Activated T-cell treated with anti-CD3 and anti-CD28 coated beads for 48 hours (primary cell): Measurements from ENCODE around the gene RUBCN.

Experiments
- DNase-seq: peaks from one replicate; pipeline ENCODE4 v3.0.0-alpha.2; 2020; ENCODE audit warnings: low read depth

Gene RUBCN

DNA sequence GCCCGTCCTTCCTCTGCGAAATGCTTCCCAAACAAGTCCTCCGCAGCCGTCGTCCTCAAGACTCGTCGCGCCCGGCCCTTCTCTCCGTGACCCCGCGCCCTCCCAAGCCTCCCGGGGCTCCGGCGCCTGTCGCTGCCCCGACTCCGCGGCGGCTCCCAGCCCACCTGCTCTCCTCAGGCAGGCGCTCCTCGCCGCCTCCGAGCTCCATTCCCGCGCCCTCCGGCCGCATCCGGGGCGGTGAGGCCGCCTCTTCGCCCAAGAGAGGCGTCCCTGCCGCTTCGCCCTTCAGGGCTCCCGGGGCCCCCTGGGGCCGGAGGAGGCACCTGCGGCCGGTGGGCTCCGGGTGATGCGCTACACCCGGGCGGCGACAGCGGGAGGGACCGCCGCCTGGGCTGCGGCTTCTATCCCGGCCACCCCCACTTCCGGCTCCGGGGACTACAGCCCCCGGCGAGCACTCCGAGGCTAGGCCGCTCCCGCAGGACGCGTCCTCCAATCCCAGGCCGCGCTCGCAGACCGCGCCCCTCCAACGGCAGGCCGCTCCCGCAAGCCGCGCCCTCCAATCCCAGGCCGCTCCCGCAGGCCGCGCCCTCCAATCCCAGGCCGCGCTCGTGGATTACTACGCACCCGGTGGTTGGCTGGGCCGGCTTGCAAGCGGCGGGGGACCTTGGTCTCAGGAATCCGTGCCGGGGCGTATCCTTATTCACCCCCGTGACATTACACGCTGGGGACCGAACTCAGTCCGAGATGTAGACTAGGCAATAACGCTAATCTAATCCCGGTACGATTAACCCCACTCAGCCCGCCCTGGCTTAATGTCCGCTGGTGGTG is at the start of gene RUBCN:
Gene RUBCN, minus strand, starts transcription at position 414 of the 828 bp plus-strand sequence. Its CDS starts 185 bp downstream, at position 229.
- DNase-seq: peak; percentile 94

- no peak for DNase-seq
Observed at GRCh38 chr3:197784019-197784585, 47.4 kb upstream of the RUBCN start.

DNA sequence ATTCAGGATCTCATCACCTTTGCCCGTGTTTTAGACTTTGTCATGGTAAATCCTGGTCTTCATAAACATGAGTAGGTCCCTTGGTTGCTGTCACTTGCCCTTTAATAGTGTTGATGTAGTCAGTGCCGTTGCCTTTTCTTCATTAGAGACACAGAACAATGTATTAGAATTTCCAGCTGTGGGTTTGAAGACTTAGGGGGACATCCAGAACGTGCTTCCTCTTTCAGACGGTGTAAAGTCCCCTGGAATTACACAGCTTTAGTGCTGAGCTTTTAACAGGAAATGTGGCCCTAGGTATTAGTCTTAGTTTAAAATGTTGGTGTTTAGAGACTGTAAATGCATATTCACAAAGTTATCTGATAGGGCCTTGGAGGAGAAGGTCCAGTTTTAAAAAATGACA is 45.5 kb upstream of the RUBCN start:
- no peak for DNase-seq

DNA sequence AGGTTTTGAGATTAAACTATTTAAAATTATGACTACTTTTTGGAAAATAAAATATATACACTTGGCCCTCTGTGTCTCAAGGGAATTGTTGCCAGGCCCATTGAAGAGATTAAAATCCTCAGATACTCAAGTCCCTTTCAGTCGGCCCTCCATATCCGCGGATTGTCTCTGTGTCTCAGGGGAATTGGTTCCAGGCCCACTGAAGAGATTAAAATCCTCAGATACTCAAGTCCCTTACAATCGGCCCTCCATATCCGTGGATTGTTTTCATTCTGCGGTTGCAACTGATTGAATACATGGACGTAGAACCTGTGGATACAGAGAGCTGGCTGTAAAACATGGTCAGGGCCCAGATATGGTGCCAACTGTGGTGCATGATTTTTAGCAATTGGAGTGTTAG is 38.6 kb upstream of the RUBCN start:
- no peak for DNase-seq

GRCh38 chr3:197761784-197762183 is 25.1 kb upstream of the RUBCN start:
- no peak for DNase-seq

DNA sequence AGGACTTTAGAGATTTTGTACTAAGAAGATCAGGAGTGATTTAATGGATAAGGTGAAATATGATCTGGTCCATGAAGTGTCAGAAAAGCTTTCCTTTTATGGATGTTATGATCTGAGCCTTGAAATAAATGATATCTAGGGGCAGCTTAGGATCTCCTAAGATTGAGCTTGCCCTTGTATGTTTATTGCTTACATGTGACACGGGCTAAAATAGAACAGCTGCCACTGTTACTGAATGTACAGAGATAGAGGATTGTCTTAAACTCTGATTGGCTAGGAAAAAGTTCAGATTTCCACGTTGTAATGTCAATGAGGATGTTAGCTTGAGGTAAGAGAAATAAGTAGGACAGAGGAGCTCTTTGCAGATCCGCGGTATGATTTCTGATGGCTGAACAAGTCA is 21.8 kb upstream of the RUBCN start:
- DNase-seq: no peak

DNA sequence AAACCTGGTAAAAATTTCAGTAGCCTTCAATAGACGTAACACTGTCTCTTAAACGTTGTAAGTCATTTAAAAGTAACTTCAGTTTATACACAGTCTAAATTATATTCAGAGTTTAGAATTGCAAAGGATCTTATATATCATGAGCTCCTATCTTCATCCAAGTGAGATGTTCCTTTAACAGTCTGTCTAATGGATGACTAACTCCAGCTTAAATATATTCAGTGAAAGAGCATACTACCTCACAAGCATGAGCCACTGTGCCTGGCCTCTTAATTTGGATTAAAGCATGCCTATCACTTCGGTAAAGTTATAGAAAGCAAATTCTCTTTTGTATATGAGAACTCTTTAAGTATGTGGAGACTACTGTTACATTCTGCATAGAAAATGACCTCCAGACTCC is 20.0 kb upstream of the RUBCN start:
- no peak for DNase-seq

- no peak for DNase-seq
Observed at GRCh38 chr3:197753263-197753662, 16.6 kb upstream of the RUBCN start.

- DNase-seq: peak; percentile 27
Observed at GRCh38 chr3:197752107-197752506, 15.4 kb upstream of the RUBCN start.

DNA sequence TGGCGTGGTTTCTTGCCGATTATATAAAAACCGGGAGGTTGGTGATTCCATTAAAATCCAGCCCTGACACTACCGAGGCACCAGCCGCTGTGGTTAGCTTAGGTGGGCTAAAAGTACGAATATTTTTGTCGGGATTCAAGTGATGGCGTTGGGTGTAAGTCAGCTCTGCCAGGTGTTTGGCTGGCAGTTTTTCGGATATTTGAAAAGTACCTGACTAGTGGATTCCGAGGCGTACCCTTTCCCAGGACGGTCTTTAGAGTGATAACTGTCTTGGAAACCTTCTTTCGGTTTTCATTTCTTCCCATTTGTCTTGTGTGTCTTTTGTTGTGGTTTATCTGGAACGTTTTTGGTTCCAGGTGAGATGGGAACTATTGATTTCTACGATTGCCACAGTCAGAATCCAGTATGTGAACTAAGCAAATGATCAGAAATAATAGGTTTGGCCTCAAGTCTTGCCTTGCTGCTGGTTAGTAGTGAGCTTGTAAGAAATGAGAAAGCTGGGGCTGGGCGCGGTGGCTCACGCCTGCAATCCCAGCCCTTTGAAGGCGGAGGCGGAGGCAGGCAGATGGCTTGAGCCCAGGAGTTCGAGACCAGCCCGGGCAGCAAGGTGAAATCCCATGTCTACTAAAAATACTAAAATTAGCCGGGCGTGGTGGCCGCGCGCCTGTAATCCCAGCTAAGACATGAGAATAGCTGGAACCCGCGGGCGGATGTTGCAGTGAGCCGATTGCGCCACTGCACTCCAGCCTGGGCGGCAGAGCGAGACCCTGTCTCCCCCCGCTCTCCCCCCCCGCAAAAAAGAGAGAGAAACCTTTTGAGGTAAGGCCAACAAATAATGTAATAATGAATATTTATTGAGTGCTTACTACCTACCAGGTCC is 14.4 kb upstream of the RUBCN start:
- DNase-seq: peak; percentile 41

GRCh38 chr3:197750396-197750831 is 13.7 kb upstream of the RUBCN start:
- DNase-seq: peak; percentile 48

GRCh38 chr3:197749601-197750395 is 13.1 kb upstream of the RUBCN start, which contains the start of gene FYTTD1:
TSS of gene FYTTD1 (plus strand) at chr3:197749883. CDS start at chr3:197749972, 89 bp downstream.
- DNase-seq: peak; percentile 86

DNA sequence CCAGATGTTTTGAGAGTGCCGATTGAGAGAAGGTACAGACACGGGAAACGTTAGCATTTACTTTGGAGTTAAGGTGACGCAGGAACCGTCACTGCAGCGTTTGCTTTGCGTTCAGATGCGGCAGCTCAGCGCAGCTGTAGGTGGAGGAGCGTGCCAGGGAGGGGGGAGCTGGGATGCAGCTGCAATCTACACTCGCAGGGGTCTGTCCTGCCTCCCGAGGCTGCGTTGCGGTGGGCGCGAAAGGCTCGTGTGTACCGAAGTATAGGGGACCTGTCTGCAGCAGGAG is 12.6 kb upstream of the RUBCN start:
- no peak for DNase-seq

GRCh38 chr3:197748597-197749314 is 12.1 kb upstream of the RUBCN start:
- DNase-seq: no peak

DNA sequence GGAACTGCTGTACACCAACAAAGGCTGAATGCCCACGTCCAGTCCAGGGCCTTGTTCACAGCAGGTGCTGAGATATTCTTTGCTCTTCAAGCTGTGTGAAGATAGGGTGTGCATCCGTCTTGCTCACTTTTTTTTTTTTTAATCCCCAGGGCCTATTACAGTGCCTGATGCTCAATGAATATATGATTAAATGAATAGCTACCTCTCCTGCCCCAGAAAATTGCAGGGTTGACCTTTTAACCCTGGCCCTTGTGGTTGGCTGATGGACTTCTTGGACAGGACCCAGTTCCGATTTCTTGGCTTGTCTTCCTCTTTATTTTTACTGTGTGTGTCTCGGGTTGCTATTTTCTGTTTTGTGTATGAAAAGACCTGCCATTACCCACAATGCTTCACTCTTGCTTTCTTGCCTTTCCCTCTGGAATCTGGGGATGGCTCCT is 10.1 kb upstream of the RUBCN start:
- no peak for DNase-seq

DNA sequence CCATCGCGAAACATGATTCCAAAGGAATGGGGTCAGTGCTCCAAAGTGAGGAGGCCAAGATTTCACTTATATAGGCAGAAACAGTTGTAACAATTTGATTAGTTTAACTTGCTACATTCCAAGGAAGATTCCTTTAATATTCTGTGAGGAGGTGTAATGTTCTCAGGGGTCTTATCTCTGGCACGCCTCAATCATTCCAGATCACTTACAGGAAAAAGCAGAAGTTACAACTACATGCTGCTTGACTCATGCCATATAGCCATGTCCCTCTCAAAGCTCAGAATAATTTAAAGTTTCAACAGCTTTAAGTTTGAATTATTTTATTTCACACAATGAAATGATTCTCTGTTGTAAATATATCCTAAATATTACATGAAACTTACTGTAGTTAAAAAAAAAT is 9.5 kb upstream of the RUBCN start:
- DNase-seq: no peak

GRCh38 chr3:197742787-197743186 is 6.1 kb upstream of the RUBCN start:
- DNase-seq: no peak

- no peak for DNase-seq
Observed at GRCh38 chr3:197737749-197738462, 1.2 kb upstream of the RUBCN start.

- no peak for DNase-seq
Observed at GRCh38 chr3:197737319-197737649, 580 bp upstream of the RUBCN start.

- peak; percentile 41 for DNase-seq
Observed at GRCh38 chr3:197736010-197736490, 654 bp downstream of the RUBCN start.
